Subcutaneous abdominal adipose tissue (tissue), 5 donors: ENCODE measurements around the gene APLN.

ENCODE experiments used
- H3K27ac ChIP-seq: one replicate; pipeline ENCODE4 v1.7.0; 2013; ENCODE audit warnings: low read depth, mild to moderate bottlenecking, inconsistent platforms, low read length, moderate library complexity
- H3K27me3 ChIP-seq, 5 donors: one replicate each; pipeline ENCODE4 v1.7.0; 2013; ENCODE audit warnings: low read length in 5 of 5, inconsistent platforms in 1 of 5; ENCODE audit not compliant: control insufficient read depth in 5 of 5, insufficient read depth in 4 of 5
- H3K36me3 ChIP-seq, 5 donors: one replicate each; pipeline ENCODE4 v1.7.0; 2013; ENCODE audit warnings: low read length in 5 of 5; ENCODE audit not compliant: control insufficient read depth in 5 of 5, insufficient read depth in 5 of 5
- H3K4me1 ChIP-seq, 5 donors: one replicate each; pipeline ENCODE4 v1.7.0; 2013; ENCODE audit warnings: low read length in 5 of 5, mild to moderate bottlenecking in 3 of 5, moderate library complexity in 1 of 5; ENCODE audit not compliant: control insufficient read depth in 5 of 5, insufficient read depth in 5 of 5
- H3K4me3 ChIP-seq, 5 donors: one replicate each; pipeline ENCODE4 v1.7.0; 2013; ENCODE audit warnings: low read length in 5 of 5, low read depth in 1 of 5
- H3K9ac ChIP-seq, 5 donors: one replicate each; pipeline ENCODE4 v1.7.0; 2013; ENCODE audit warnings: low read length in 5 of 5, mild to moderate bottlenecking in 4 of 5, moderate library complexity in 3 of 5
- H3K9me3 ChIP-seq, 5 donors: one replicate each; pipeline ENCODE4 v1.7.0; 2013; ENCODE audit warnings: low read length in 5 of 5; ENCODE audit not compliant: control insufficient read depth in 5 of 5
- donor health status: healthy.
- donor health status: healthy.
- donor health status: healthy.
- donor health status: healthy.
- donor health status: healthy.

The APLN gene

GRCh38 chrX:129609395-129609794, 45.4 kb downstream of the APLN start:
- H3K36me3 ChIP-seq, result no peaks in the 10 kb centered on the region
- H3K9me3 ChIP-seq, result peaks cover 2 to 10% (median 6%) of the 10 kb centered on the region in 5 donors
- H3K27ac ChIP-seq, result no peak overlapping the region
- H3K27me3 ChIP-seq, result peaks cover 0 to 9% (median 4%) of the 10 kb centered on the region in 5 donors
- H3K4me1 ChIP-seq, result peaks cover 1 to 13% (median 5%) of the 10 kb centered on the region in 5 donors
- H3K4me3 ChIP-seq, result no peak overlapping the region
- H3K9ac ChIP-seq, result no peak overlapping the region

GRCh38 chrX:129608496-129608895, 46.3 kb downstream of the APLN start:
- H3K4me1 ChIP-seq, result peaks cover 1 to 16% (median 10%) of the 10 kb centered on the region in 5 donors
- peaks cover 2 to 10% (median 6%) of the 10 kb centered on the region in 5 donors for H3K9me3 ChIP-seq

GRCh38 chrX:129606918-129607317, 47.8 kb downstream of the APLN start:
- Histone ChIP-seq H3K27ac (no peak overlapping the region), H3K9ac (no peak overlapping the region), H3K36me3 (no peaks in the 10 kb centered on the region), H3K27me3 (peaks cover 0 to 12% (median 4%) of the 10 kb centered on the region in 5 donors), H3K9me3 (peaks cover 2 to 10% (median 6%) of the 10 kb centered on the region in 5 donors), H3K4me3 (peak overlapping the region in 1 of 5 donors; percentile 21), H3K4me1 (peaks cover 1 to 16% (median 10%) of the 10 kb centered on the region in 5 donors)

More at GRCh38 chrX:129608496-129608895, 46.3 kb downstream of the APLN start:
- peaks cover 0 to 11% (median 4%) of the 10 kb centered on the region in 5 donors for H3K27me3 ChIP-seq
- H3K9ac ChIP-seq, result no peak overlapping the region
- H3K4me3 ChIP-seq, result no peak overlapping the region
- no peaks in the 10 kb centered on the region for H3K36me3 ChIP-seq
- no peak overlapping the region for H3K27ac ChIP-seq

GRCh38 chrX:129600981-129601424, 53.8 kb downstream of the APLN start:
- Histone ChIP-seq H3K9me3 (no peaks in the 10 kb centered on the region), H3K36me3 (peaks cover 0 to 8% (median 0%) of the 10 kb centered on the region in 5 donors), H3K4me3 (no peak overlapping the region), H3K27ac (no peak overlapping the region), H3K27me3 (peaks cover 0 to 12% (median 2%) of the 10 kb centered on the region in 5 donors), H3K4me1 (peaks cover 0 to 12% (median 9%) of the 10 kb centered on the region in 5 donors), H3K9ac (no peak overlapping the region)

GRCh38 chrX:129599996-129600395, 54.8 kb downstream of the APLN start:
- no peak overlapping the region for H3K4me3 ChIP-seq
- H3K9me3 ChIP-seq, result no peaks in the 10 kb centered on the region
- H3K9ac ChIP-seq, result no peak overlapping the region
- H3K36me3 ChIP-seq, result peaks cover 0 to 10% (median 0%) of the 10 kb centered on the region in 5 donors
- H3K4me1 ChIP-seq, result peaks cover 0 to 9% (median 5%) of the 10 kb centered on the region in 5 donors
- peaks cover 0 to 12% (median 6%) of the 10 kb centered on the region in 5 donors for H3K27me3 ChIP-seq
- no peak overlapping the region for H3K27ac ChIP-seq

GRCh38 chrX:129599499-129599898, 55.3 kb downstream of the APLN start:
- Histone ChIP-seq H3K4me1 (peaks cover 0 to 8% (median 4%) of the 10 kb centered on the region in 5 donors), H3K27me3 (peaks cover 0 to 14% (median 6%) of the 10 kb centered on the region in 5 donors), H3K4me3 (no peak overlapping the region), H3K36me3 (peaks cover 0 to 10% (median 4%) of the 10 kb centered on the region in 5 donors), H3K27ac (no peak overlapping the region), H3K9me3 (no peaks in the 10 kb centered on the region), H3K9ac (no peak overlapping the region)

- Histone ChIP-seq H3K9me3 (no peaks in the 10 kb centered on the region), H3K4me3 (no peak overlapping the region), H3K9ac (no peak overlapping the region), H3K36me3 (peaks cover 0 to 15% (median 6%) of the 10 kb centered on the region in 5 donors), H3K4me1 (peaks cover 0 to 7% (median 2%) of the 10 kb centered on the region in 5 donors), H3K27me3 (peaks cover 0 to 14% (median 4%) of the 10 kb centered on the region in 5 donors), H3K27ac (no peak overlapping the region)
Observed at GRCh38 chrX:129597905-129598304, 56.9 kb downstream of the APLN start.

- Histone ChIP-seq H3K9me3 (no peaks in the 10 kb centered on the region), H3K4me3 (no peak overlapping the region), H3K9ac (no peak overlapping the region), H3K27ac (no peak overlapping the region), H3K4me1 (peaks cover 0 to 11% (median 2%) of the 10 kb centered on the region in 5 donors), H3K36me3 (peaks cover 0 to 24% (median 11%) of the 10 kb centered on the region in 5 donors), H3K27me3 (peaks cover 0 to 14% (median 4%) of the 10 kb centered on the region in 5 donors)
Observed at GRCh38 chrX:129596077-129596476, 58.7 kb downstream of the APLN start.
